GM12872 (cell line): ENCODE results near the gene TALDO1.

Experiments used
- CTCF ChIP-seq: IDR thresholded peaks from 3 replicates; pipeline ENCODE4 v1.5.1; 2011; ENCODE audit warnings: low read depth, mild to moderate bottlenecking, low read length, moderate library complexity; ENCODE audit not compliant: insufficient read depth

TALDO1 gene

DNA sequence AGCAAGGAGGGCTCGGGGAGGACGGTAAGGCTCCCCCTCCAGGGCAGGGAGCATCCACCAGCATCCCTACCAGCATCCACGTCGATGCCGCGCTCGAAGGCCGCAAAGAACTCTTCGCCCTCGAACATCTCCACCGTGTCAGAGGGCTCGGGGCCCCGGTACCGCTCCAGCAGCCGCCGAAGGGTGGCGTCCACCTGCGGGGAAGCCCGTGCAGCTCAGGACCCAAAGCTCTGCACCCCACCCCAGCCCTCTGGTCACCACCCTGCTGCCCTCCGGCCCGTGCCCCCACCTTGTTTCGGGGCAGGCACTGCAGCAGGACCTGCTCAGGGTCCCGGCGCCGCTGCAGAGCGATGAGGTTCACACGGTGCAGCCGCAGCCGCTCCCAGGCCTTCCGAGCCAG, 53.2 kb downstream of the TALDO1 start:
- TF ChIP-seq CTCF: no peak

DNA sequence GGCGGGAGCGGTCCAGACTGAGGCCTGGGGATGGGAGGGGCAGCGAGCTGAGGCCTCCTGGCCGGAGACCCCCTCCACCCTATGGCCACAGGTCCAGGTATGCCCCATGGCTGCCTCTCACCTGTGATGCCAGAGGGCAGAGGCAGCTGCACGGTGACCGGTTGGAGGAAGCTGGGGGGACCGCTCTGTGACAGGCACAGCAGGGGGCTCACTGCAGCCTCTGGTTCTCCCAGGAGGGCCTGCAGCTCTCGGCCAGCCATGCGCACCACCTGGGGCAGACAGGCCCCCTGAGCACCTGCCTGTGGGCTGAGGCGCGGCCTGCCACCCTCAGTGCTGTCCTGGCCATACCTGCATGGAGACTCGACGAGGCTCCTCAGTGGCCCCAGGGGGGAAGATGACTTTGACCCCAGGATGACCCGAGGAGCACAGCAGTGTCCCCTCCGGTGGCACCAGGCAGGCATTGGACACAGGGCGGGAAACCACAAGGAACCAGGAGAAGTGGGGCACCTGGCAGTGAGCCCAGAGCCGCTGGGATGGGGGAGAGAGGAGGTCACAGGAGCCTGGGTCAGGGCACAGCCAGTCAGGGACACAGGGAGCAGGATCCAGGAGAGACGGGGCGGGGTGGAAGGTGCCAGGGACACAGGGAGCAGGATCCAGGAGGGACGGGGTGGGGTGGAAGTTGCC, 54.0 kb downstream of the TALDO1 start:
- TF ChIP-seq CTCF: no peak

DNA sequence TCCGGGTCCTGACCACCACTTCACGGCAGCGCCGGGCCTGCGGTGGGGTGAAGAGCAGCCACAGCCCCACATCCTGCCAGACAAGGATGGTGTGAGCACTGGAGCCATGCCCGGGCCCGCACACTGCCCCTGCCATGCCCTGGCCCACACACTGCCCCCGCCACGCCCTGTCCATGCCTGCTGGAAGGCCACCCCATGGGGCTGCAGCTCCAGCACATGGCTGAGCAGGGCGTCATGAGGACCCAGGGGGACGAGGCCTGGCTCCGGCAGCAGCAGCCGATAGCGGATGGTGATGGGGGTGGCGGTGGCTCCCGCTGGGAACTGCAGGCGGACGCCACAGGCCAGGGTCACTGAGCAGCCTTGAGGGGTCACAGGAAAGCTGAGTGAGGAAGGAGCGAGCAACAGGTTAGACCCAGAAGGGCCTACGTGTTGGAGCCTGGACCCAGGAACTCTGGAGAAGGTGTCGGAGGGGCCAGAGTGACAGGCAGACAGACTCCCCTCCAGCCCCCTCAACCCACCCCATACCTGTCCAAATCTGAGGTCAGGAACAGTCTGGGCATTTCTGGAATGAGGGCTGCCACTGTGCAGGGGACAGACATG, 54.9 kb downstream of the TALDO1 start:
- TF ChIP-seq CTCF: no peak

DNA sequence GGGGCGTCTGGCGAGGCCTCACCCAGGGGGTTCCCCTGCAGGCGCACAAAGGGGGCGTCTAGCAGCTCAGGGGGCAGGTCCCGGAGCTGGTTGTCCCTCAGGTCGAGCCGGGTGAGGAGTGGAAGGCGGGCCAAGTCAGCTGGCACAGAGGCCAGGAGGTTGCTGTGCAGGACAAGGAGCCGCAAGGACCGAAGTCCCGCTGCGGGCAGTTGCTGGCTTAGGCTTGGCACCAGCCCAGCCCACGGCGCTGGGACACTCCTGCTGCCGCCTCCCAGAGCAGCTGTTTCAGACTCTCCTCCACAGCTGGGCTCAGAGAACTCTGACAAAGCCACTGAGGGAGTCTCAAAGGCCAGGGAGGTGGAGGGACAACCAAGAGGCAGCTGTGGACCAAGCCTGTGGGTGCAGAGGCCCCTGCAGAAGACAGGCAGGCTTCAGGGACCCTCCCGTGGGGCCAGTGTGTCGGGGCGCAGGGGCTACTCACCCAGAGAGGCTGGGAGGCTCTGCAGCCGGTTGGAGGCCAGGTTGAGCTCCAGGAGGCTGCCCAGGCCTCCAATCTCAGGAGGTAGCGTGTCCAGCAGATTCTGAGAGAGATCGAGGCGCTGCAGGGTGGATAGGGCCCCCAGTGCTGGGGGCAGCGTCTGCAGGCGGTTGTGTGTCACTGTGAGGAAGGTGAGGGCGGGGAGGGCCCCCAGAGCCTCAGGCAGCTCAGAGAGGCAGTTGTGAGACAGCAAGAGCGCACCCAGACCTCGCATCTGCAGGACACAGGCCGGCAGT, 55.6 kb downstream of the TALDO1 start:
- no peak for TF ChIP-seq CTCF

GRCh38 chr11:803467-803742, 56.1 kb downstream of the TALDO1 start:
- no peak for TF ChIP-seq CTCF

DNA sequence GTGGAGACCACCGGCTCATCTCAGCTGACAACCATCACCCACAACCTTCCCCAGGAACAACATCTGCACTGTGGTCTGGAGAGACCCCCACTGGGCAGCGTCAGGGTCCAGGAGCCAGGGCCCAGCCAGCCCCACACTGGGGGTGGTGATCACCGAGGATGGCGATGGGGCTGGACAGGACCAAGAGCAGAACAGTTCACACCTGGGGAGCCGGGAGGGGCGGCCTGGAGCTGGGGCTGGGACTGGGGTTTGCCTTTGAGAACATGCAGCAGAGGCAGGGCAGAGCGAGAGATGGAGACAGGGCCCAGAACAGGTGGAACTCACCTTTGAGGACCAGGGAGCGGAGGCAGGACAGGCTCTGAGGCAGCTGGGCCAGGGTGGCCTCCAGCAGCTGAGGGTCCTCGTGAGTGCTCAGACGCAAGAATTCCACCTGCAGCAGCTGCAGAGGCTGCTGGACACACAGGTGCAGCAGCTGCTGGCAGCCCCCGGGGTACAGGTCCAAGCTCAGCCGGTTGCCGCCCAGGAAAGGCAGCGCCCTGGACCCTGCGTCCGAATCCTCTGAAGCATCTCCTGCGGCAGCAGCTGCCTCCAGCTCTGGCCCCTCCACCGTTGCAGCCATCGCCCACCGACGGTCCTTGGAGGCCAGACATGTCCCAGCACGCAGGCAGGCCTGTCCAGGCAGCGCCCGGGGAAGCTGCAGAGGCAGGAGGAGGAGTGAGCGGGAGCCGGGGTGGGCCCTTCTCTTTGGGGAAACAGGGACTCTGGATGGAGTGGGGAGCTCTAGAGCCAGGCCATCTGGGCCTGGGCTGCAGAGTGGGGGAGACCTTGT, 56.7 kb downstream of the TALDO1 start:
- TF ChIP-seq CTCF: no peak

- no peak for TF ChIP-seq CTCF
These were observed 57.3 kb downstream of the TALDO1 start for GRCh38 chr11:804599-804964.
